Measurements from ENCODE around the gene MYT1.

Gene MYT1

GRCh38 chr20:64200740-64201139 lies 36.5 kb downstream of the MYT1 start:
- Histone ChIP-seq H3K23ac (ENCODE audit: low read depth, low read length, poor library complexity) (no peak overlapping the region), H3K14ac (ENCODE audit: low read length) (no peak overlapping the region), H3K79me1 (ENCODE audit: low read depth, low read length) (no peaks in the 10 kb centered on the region), H3K36me3 (replicated peaks in 1 of 2; ENCODE audit: control insufficient read depth in 2 of 2, insufficient read depth in 2 of 2, low read length in 2 of 2) (no peaks in the 10 kb centered on the region), H2AK5ac (ENCODE audit: low read depth, low read length) (no peak overlapping the region), H4K91ac (ENCODE audit: low read depth, low read length, poor library complexity) (no peak overlapping the region), H3K18ac (ENCODE audit: low read length) (no peak overlapping the region), H3K9ac (ENCODE audit: low read depth, low read length, poor library complexity) (no peak overlapping the region), H2BK15ac (ENCODE audit: low read length) (no peak overlapping the region), H3K4ac (ENCODE audit: low read length) (no peak overlapping the region), H2BK5ac (ENCODE audit: low read length) (no peak overlapping the region), H3K27me3 (ENCODE audit: control insufficient read depth in 3 of 3, insufficient read depth in 3 of 3, low read depth in 1 of 3, low read length in 3 of 3) (peaks cover 0 to 33% (median 0%) of the 10 kb centered on the region in 3 experiments), H2BK12ac (ENCODE audit: low read length) (no peak overlapping the region), H4K8ac (ENCODE audit: low read depth, low read length) (no peak overlapping the region), H3K4me3 (ENCODE audit: low read length in 2 of 2) (no peak overlapping the region), H3K4me1 (ENCODE audit: control insufficient read depth in 2 of 2, insufficient read depth in 1 of 2, low read depth in 1 of 2, low read length in 2 of 2) (peaks cover 0 to 14% of the 10 kb centered on the region in 2 donors), H2BK120ac (ENCODE audit: low read depth, low read length) (peak overlapping the region; percentile 51), H3K27ac (replicated peaks; ENCODE audit: low read length) (no peak overlapping the region), H3K9me3 (replicated peaks in 1 of 2; ENCODE audit: control insufficient read depth in 2 of 2, insufficient read depth in 1 of 2, low read depth in 1 of 2, low read length in 2 of 2) (no peaks in the 10 kb centered on the region), H3K4me2 (ENCODE audit: insufficient read depth, low read length, poor library complexity, severe bottlenecking) (no peak overlapping the region), H2AFZ (ENCODE audit: low read length) (no peak overlapping the region)
- DNase-seq (ENCODE audit: low spot score) = no peak
- no CpG with 5 or more reads among the region's 16 CpGs for WGBS, 2 donors (ENCODE audit: extremely low coverage in 2 of 2, insufficient read length in 2 of 2, insufficient replicate concordance in 1 of 2)

GRCh38 chr20:64201653-64202052 lies 37.4 kb downstream of the MYT1 start:
- H4K91ac ChIP-seq (ENCODE audit: low read depth, low read length, poor library complexity) = no peak overlapping the region
- H2AK5ac ChIP-seq (ENCODE audit: low read depth, low read length) = no peak overlapping the region
- H3K4me1 ChIP-seq (ENCODE audit: control insufficient read depth in 2 of 2, insufficient read depth in 1 of 2, low read depth in 1 of 2, low read length in 2 of 2) = peaks cover 0 to 14% of the 10 kb centered on the region in 2 donors
- H4K8ac ChIP-seq (ENCODE audit: low read depth, low read length) = no peak overlapping the region
- no peak overlapping the region for H3K4me2 ChIP-seq (ENCODE audit: insufficient read depth, low read length, poor library complexity, severe bottlenecking)
- no peaks in the 10 kb centered on the region for H3K36me3 ChIP-seq (replicated peaks in 1 of 2; ENCODE audit: control insufficient read depth in 2 of 2, insufficient read depth in 2 of 2, low read length in 2 of 2)
- H2BK120ac ChIP-seq (ENCODE audit: low read depth, low read length) = no peak overlapping the region
- H3K9ac ChIP-seq (ENCODE audit: low read depth, low read length, poor library complexity) = no peak overlapping the region
- H3K4ac ChIP-seq (ENCODE audit: low read length) = no peak overlapping the region
- H3K14ac ChIP-seq (ENCODE audit: low read length) = no peak overlapping the region
- no peak for DNase-seq (ENCODE audit: low spot score)
- no peak overlapping the region for H2BK12ac ChIP-seq (ENCODE audit: low read length)
- no peak overlapping the region for H3K27ac ChIP-seq (replicated peaks; ENCODE audit: low read length)
- no peak overlapping the region for H2AFZ ChIP-seq (ENCODE audit: low read length)
- no peaks in the 10 kb centered on the region for H3K9me3 ChIP-seq (replicated peaks in 1 of 2; ENCODE audit: control insufficient read depth in 2 of 2, insufficient read depth in 1 of 2, low read depth in 1 of 2, low read length in 2 of 2)
- H3K23ac ChIP-seq (ENCODE audit: low read depth, low read length, poor library complexity) = no peak overlapping the region
- H3K27me3 ChIP-seq (ENCODE audit: control insufficient read depth in 3 of 3, insufficient read depth in 3 of 3, low read depth in 1 of 3, low read length in 3 of 3) = peaks cover 0 to 25% (median 0%) of the 10 kb centered on the region in 3 experiments
- no peak overlapping the region for H3K18ac ChIP-seq (ENCODE audit: low read length)
- H2BK15ac ChIP-seq (ENCODE audit: low read length) = no peak overlapping the region
- WGBS, 2 donors (ENCODE audit: extremely low coverage in 2 of 2, insufficient read length in 2 of 2, insufficient replicate concordance in 1 of 2) = no CpG with 5 or more reads among the region's 35 CpGs
- H3K4me3 ChIP-seq (ENCODE audit: low read length in 2 of 2) = no peak overlapping the region
- no peaks in the 10 kb centered on the region for H3K79me1 ChIP-seq (ENCODE audit: low read depth, low read length)
- no peak overlapping the region for H2BK5ac ChIP-seq (ENCODE audit: low read length)

- Histone ChIP-seq H3K79me1 (ENCODE audit: low read depth, low read length) (no peaks in the 10 kb centered on the region), H3K9me3 (replicated peaks in 1 of 2; ENCODE audit: control insufficient read depth in 2 of 2, insufficient read depth in 1 of 2, low read depth in 1 of 2, low read length in 2 of 2) (no peaks in the 10 kb centered on the region), H3K23ac (ENCODE audit: low read depth, low read length, poor library complexity) (no peak overlapping the region), H3K27ac (replicated peaks; ENCODE audit: low read length) (peak overlapping the region; percentile 80), H2AFZ (ENCODE audit: low read length) (no peak overlapping the region), H2BK120ac (ENCODE audit: low read depth, low read length) (no peak overlapping the region), H3K14ac (ENCODE audit: low read length) (no peak overlapping the region), H3K36me3 (replicated peaks in 1 of 2; ENCODE audit: control insufficient read depth in 2 of 2, insufficient read depth in 2 of 2, low read length in 2 of 2) (no peaks in the 10 kb centered on the region), H3K4ac (ENCODE audit: low read length) (no peak overlapping the region), H4K8ac (ENCODE audit: low read depth, low read length) (no peak overlapping the region), H2BK12ac (ENCODE audit: low read length) (no peak overlapping the region), H3K27me3 (ENCODE audit: control insufficient read depth in 3 of 3, insufficient read depth in 3 of 3, low read depth in 1 of 3, low read length in 3 of 3) (peaks cover 0 to 14% (median 0%) of the 10 kb centered on the region in 3 experiments), H4K91ac (ENCODE audit: low read depth, low read length, poor library complexity) (no peak overlapping the region), H2AK5ac (ENCODE audit: low read depth, low read length) (peak overlapping the region; percentile 76), H3K4me2 (ENCODE audit: insufficient read depth, low read length, poor library complexity, severe bottlenecking) (no peak overlapping the region), H3K4me1 (ENCODE audit: control insufficient read depth in 2 of 2, insufficient read depth in 1 of 2, low read depth in 1 of 2, low read length in 2 of 2) (peaks cover 0 to 14% of the 10 kb centered on the region in 2 donors), H2BK5ac (ENCODE audit: low read length) (peak overlapping the region; percentile 55), H3K18ac (ENCODE audit: low read length) (peak overlapping the region; percentile 86), H2BK15ac (ENCODE audit: low read length) (peak overlapping the region; percentile 40), H3K9ac (ENCODE audit: low read depth, low read length, poor library complexity) (no peak overlapping the region), H3K4me3 (ENCODE audit: low read length in 2 of 2) (no peak overlapping the region)
- no CpG with 5 or more reads among the region's 17 CpGs for WGBS, 2 donors (ENCODE audit: extremely low coverage in 2 of 2, insufficient read length in 2 of 2, insufficient replicate concordance in 1 of 2)
- DNase-seq (ENCODE audit: low spot score) = peak; percentile 30
These were observed 39.0 kb downstream of the MYT1 start for GRCh38 chr20:64203037-64203777.

- no peak overlapping the region for H3K4me3 ChIP-seq (ENCODE audit: low read length in 2 of 2)
- no peak overlapping the region for H2BK12ac ChIP-seq (ENCODE audit: low read length)
- H3K23ac ChIP-seq (ENCODE audit: low read depth, low read length, poor library complexity) = no peak overlapping the region
- no peak overlapping the region for H3K27ac ChIP-seq (replicated peaks; ENCODE audit: low read length)
- peak overlapping the region; percentile 60 for H3K9ac ChIP-seq (ENCODE audit: low read depth, low read length, poor library complexity)
- peak overlapping the region; percentile 29 for H2AK5ac ChIP-seq (ENCODE audit: low read depth, low read length)
- H3K79me1 ChIP-seq (ENCODE audit: low read depth, low read length) = no peaks in the 10 kb centered on the region
- peaks cover 0 to 22% (median 0%) of the 10 kb centered on the region in 3 experiments for H3K27me3 ChIP-seq (ENCODE audit: control insufficient read depth in 3 of 3, insufficient read depth in 3 of 3, low read depth in 1 of 3, low read length in 3 of 3)
- H3K14ac ChIP-seq (ENCODE audit: low read length) = peak overlapping the region; percentile 85
- peak overlapping the region; percentile 51 for H2BK15ac ChIP-seq (ENCODE audit: low read length)
- H3K9me3 ChIP-seq (replicated peaks in 1 of 2; ENCODE audit: control insufficient read depth in 2 of 2, insufficient read depth in 1 of 2, low read depth in 1 of 2, low read length in 2 of 2) = no peaks in the 10 kb centered on the region
- WGBS, 2 donors (ENCODE audit: extremely low coverage in 2 of 2, insufficient read length in 2 of 2, insufficient replicate concordance in 1 of 2) = no CpG with 5 or more reads among the region's 17 CpGs
- H4K8ac ChIP-seq (ENCODE audit: low read depth, low read length) = no peak overlapping the region
- H3K36me3 ChIP-seq (replicated peaks in 1 of 2; ENCODE audit: control insufficient read depth in 2 of 2, insufficient read depth in 2 of 2, low read length in 2 of 2) = no peaks in the 10 kb centered on the region
- DNase-seq (ENCODE audit: low spot score) = no peak
- H2BK5ac ChIP-seq (ENCODE audit: low read length) = no peak overlapping the region
- no peak overlapping the region for H4K91ac ChIP-seq (ENCODE audit: low read depth, low read length, poor library complexity)
- H3K18ac ChIP-seq (ENCODE audit: low read length) = peak overlapping the region; percentile 74
- no peak overlapping the region for H2BK120ac ChIP-seq (ENCODE audit: low read depth, low read length)
- peaks cover 0 to 14% of the 10 kb centered on the region in 2 donors for H3K4me1 ChIP-seq (ENCODE audit: control insufficient read depth in 2 of 2, insufficient read depth in 1 of 2, low read depth in 1 of 2, low read length in 2 of 2)
- H3K4ac ChIP-seq (ENCODE audit: low read length) = no peak overlapping the region
- H2AFZ ChIP-seq (ENCODE audit: low read length) = no peak overlapping the region
- H3K4me2 ChIP-seq (ENCODE audit: insufficient read depth, low read length, poor library complexity, severe bottlenecking) = no peak overlapping the region
These were observed 41.4 kb downstream of the MYT1 start for GRCh38 chr20:64205611-64206026.
